ENCODE results near the gene TGM3.

DNA sequence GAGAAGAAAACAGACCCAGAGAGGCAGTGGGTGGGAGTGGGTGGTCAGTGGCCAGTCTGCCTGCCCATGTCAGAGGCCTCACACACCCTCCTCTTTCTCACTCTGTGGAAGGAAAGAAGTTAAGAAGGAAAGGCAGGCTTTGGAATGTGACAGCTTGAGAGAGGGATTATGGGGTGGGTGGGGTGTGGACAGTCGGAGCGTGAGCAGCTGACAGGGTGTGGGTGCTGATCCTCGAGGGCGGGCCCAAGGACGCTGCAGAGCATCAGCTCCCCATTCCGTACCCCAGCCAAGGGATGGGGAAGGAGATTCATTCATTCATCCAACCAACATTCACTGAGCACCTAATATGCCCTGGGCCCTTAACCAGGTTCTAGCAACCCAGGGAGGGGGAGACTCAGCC is 89.7 kb downstream of the TGM3 start:
- TF ChIP-seq, protein P1, sequence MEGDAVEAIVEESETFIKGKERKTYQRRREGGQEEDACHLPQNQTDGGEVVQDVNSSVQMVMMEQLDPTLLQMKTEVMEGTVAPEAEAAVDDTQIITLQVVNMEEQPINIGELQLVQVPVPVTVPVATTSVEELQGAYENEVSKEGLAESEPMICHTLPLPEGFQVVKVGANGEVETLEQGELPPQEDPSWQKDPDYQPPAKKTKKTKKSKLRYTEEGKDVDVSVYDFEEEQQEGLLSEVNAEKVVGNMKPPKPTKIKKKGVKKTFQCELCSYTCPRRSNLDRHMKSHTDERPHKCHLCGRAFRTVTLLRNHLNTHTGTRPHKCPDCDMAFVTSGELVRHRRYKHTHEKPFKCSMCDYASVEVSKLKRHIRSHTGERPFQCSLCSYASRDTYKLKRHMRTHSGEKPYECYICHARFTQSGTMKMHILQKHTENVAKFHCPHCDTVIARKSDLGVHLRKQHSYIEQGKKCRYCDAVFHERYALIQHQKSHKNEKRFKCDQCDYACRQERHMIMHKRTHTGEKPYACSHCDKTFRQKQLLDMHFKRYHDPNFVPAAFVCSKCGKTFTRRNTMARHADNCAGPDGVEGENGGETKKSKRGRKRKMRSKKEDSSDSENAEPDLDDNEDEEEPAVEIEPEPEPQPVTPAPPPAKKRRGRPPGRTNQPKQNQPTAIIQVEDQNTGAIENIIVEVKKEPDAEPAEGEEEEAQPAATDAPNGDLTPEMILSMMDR (IDR thresholded peaks at IDR 0.05 in 2 of 3, conservative IDR thresholded peaks at IDR 0.05 in 1 of 3; ENCODE audit: control insufficient read depth in 2 of 3, extremely low read depth in 1 of 3, insufficient read depth in 1 of 3, low read depth in 3 of 3, low read length in 3 of 3), result no peak
- no peak for TF ChIP-seq NBN (IDR thresholded peaks at IDR 0.05)
- no peak for TF ChIP-seq RFX5 (IDR thresholded peaks at IDR 0.05; ENCODE audit: low read depth, low read length)
- TF ChIP-seq ETV6 (conservative IDR thresholded peaks at IDR 0.05 in 1 of 2, IDR thresholded peaks at IDR 0.05 in 1 of 2; ENCODE audit: borderline replicate concordance in 1 of 2, low read depth in 1 of 2), result no peak
- TF ChIP-seq YBX1 (IDR thresholded peaks at IDR 0.05), result no peak
- TF ChIP-seq CUX1 (IDR thresholded peaks at IDR 0.05; ENCODE audit: insufficient replicate concordance, low read depth, low read length), result no peak
- TF ChIP-seq SMC3 (IDR thresholded peaks at IDR 0.05; ENCODE audit: borderline replicate concordance, low read length), result no peak
- no peak for TF ChIP-seq DPF2 (IDR thresholded peaks at IDR 0.05)
- no peak for TF ChIP-seq JUND (IDR thresholded peaks at IDR 0.05; ENCODE audit: low read depth, low read length)
- TF ChIP-seq HCFC1 (IDR thresholded peaks at IDR 0.05; ENCODE audit: low read length), result no peak
- no peak for TF ChIP-seq E2F4 (IDR thresholded peaks at IDR 0.05; ENCODE audit: low read depth, low read length)
- TF ChIP-seq MYC (IDR thresholded peaks at IDR 0.05; ENCODE audit: insufficient read depth, insufficient read length, insufficient replicate concordance, low read length, severe bottlenecking), result no peak
- no peak for TF ChIP-seq CHD1 (IDR thresholded peaks at IDR 0.05; ENCODE audit: low read depth, low read length)

Measured in GM12878 (cell line).